Measurements from ENCODE around the gene KRT85. TPM values are rescaled to one million over a fixed set of nuclear protein-coding genes. Genes with fewer than 3 reads are reported as not detected.
"Not testable (repeated sequence)": the region's sequence is repeated elsewhere in the genome, so short reads cannot be mapped to it uniquely, and the experiment has no call there.

KRT85 gene
- total RNA-seq, 1 donor from 2014 or later: not detected

GRCh38 chr12:52413782-52414345 is 46.6 kb upstream of the KRT85 start:
- no peak for DNase-seq
- Mint-ChIP-seq H3K4me3 (ENCODE audit: unreplicated experiment) (no peak overlapping the region), H3K9me3 (ENCODE audit: unreplicated experiment) (peaks cover 7% of the 10 kb centered on the region), H3K27ac (ENCODE audit: unreplicated experiment) (no peak overlapping the region), H3K4me1 (ENCODE audit: low read depth, unreplicated experiment) (no peaks in the 10 kb centered on the region), H3K36me3 (ENCODE audit: unreplicated experiment) (peaks cover 5% of the 10 kb centered on the region), H3K27me3 (ENCODE audit: unreplicated experiment) (peaks cover 12% of the 10 kb centered on the region)
- TF ChIP-seq, protein P1, sequence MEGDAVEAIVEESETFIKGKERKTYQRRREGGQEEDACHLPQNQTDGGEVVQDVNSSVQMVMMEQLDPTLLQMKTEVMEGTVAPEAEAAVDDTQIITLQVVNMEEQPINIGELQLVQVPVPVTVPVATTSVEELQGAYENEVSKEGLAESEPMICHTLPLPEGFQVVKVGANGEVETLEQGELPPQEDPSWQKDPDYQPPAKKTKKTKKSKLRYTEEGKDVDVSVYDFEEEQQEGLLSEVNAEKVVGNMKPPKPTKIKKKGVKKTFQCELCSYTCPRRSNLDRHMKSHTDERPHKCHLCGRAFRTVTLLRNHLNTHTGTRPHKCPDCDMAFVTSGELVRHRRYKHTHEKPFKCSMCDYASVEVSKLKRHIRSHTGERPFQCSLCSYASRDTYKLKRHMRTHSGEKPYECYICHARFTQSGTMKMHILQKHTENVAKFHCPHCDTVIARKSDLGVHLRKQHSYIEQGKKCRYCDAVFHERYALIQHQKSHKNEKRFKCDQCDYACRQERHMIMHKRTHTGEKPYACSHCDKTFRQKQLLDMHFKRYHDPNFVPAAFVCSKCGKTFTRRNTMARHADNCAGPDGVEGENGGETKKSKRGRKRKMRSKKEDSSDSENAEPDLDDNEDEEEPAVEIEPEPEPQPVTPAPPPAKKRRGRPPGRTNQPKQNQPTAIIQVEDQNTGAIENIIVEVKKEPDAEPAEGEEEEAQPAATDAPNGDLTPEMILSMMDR (IDR thresholded peaks at IDR 0.05; ENCODE audit: partially characterized antibody, unreplicated experiment): no peak

DNA sequence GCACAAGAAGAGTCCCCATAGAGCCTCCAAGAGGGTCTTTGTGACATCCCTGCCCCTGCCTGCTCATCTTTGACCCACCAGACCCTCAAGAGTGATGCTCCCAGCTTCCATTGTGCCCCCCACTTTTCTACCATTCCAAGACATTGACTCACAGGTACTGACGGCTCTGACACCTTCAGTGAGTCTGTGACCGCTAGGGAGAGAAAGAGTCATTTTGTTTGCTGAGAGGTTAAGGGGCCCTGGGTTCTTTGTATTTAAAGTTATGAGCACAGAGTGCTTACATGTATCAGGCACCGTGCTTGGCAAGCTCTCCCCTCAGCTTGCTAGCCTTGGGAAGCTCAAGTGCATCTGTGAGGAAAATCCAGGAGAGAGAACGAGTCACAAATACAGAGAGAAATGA is 45.9 kb upstream of the KRT85 start:
- DNase-seq: no peak
- Mint-ChIP-seq H3K27ac (ENCODE audit: unreplicated experiment) (no peak overlapping the region), H3K27me3 (ENCODE audit: unreplicated experiment) (peaks cover 16% of the 10 kb centered on the region), H3K4me1 (ENCODE audit: low read depth, unreplicated experiment) (no peaks in the 10 kb centered on the region), H3K4me3 (ENCODE audit: unreplicated experiment) (no peak overlapping the region), H3K9me3 (ENCODE audit: unreplicated experiment) (peaks cover 12% of the 10 kb centered on the region), H3K36me3 (ENCODE audit: unreplicated experiment) (peaks cover 8% of the 10 kb centered on the region)
- TF ChIP-seq, protein P1 (IDR thresholded peaks at IDR 0.05; ENCODE audit: partially characterized antibody, unreplicated experiment): no peak

GRCh38 chr12:52411815-52412214 is 44.5 kb upstream of the KRT85 start:
- H3K4me3 Mint-ChIP-seq (ENCODE audit: unreplicated experiment): no peak overlapping the region
- peaks cover 8% of the 10 kb centered on the region for H3K36me3 Mint-ChIP-seq (ENCODE audit: unreplicated experiment)
- DNase-seq: no peak
- no peaks in the 10 kb centered on the region for H3K4me1 Mint-ChIP-seq (ENCODE audit: low read depth, unreplicated experiment)
- peaks cover 16% of the 10 kb centered on the region for H3K27me3 Mint-ChIP-seq (ENCODE audit: unreplicated experiment)
- TF ChIP-seq, protein P1 (IDR thresholded peaks at IDR 0.05; ENCODE audit: partially characterized antibody, unreplicated experiment): no peak
- H3K9me3 Mint-ChIP-seq (ENCODE audit: unreplicated experiment): peaks cover 16% of the 10 kb centered on the region
- no peak overlapping the region for H3K27ac Mint-ChIP-seq (ENCODE audit: unreplicated experiment)

DNA sequence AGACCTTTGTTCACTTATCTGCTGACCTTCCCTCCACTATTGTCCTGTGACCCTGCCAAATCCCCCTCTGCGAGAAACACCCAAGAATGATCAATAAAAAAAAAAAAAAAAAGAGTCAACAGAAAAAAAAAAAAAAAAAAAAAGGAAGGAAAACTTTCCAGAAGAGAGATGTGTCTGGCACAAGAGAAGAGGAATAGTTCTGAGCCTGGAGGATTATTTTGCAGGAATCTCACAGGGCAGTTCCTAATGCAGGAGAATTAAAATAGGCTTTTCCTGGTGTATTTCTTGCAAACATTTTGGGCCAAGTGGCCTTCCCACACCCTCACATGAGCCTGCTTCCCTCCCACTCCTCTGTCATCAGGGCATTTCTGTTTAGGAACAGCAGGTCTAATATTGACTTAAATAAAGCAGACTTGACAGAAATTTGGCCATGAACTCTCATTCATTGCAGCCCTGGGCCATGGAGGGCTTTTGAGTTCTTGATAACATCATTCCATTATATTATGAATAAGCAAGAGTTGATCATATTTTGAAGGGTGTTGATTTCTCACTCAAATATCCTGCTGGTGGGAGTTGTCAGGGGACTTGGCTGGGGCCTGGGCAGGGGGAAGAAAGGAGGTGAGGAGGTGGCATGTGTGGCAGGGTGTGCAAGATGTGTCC is 43.4 kb upstream of the KRT85 start:
- DNase-seq; H3K4me1 Mint-ChIP-seq (ENCODE audit: low read depth, unreplicated experiment); H3K4me3 Mint-ChIP-seq (ENCODE audit: unreplicated experiment); H3K27ac Mint-ChIP-seq (ENCODE audit: unreplicated experiment); H3K36me3 Mint-ChIP-seq (ENCODE audit: unreplicated experiment): not testable (repeated sequence)
- H3K27me3 Mint-ChIP-seq (ENCODE audit: unreplicated experiment): peaks cover 16% of the 10 kb centered on the region
- H3K9me3 Mint-ChIP-seq (ENCODE audit: unreplicated experiment): peaks cover 13% of the 10 kb centered on the region

DNA sequence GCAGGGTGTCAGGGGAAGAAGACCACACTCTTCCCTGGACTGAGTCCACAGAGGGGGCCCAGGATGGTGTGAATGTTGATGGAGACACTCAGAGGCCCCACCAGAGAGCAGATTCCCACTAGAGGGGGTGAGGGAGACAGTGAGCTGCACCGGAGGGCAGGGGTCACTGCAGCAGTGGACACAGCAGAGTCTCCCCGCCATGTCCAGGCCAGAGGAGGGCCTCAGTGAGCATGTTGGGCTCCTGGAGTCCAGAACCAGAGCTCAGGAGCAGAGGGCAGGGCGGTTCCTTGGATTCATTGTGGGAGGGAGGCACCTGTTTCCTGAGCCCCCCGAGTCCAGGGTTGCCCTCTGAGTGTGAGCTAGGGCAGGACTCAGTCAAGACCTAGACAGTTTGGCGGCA is 40.6 kb upstream of the KRT85 start:
- TF ChIP-seq, protein P1 (IDR thresholded peaks at IDR 0.05; ENCODE audit: partially characterized antibody, unreplicated experiment): no peak
- H3K4me1 Mint-ChIP-seq (ENCODE audit: low read depth, unreplicated experiment): peaks cover 3% of the 10 kb centered on the region
- H3K27me3 Mint-ChIP-seq (ENCODE audit: unreplicated experiment): peaks cover 18% of the 10 kb centered on the region
- H3K36me3 Mint-ChIP-seq (ENCODE audit: unreplicated experiment): peaks cover 8% of the 10 kb centered on the region
- H3K9me3 Mint-ChIP-seq (ENCODE audit: unreplicated experiment): peaks cover 13% of the 10 kb centered on the region
- no peak for DNase-seq
- no peak overlapping the region for H3K27ac Mint-ChIP-seq (ENCODE audit: unreplicated experiment)
- H3K4me3 Mint-ChIP-seq (ENCODE audit: unreplicated experiment): no peak overlapping the region

Measured in glutamatergic neuron (in vitro differentiated cells).